SH-SY5Y (cell line): ENCODE results near the gene POGLUT2.

Experiments used
- GATA2 ChIP-seq: IDR thresholded peaks from 2 replicates; pipeline ENCODE4 v1.6.1; 2011; ENCODE audit warnings: mild to moderate bottlenecking, low read depth, low read length
- GATA3 ChIP-seq: IDR thresholded peaks from 2 replicates; pipeline ENCODE4 v1.6.1; 2011; ENCODE audit warnings: low read depth, mild to moderate bottlenecking, low read length, moderate library complexity

DNA sequence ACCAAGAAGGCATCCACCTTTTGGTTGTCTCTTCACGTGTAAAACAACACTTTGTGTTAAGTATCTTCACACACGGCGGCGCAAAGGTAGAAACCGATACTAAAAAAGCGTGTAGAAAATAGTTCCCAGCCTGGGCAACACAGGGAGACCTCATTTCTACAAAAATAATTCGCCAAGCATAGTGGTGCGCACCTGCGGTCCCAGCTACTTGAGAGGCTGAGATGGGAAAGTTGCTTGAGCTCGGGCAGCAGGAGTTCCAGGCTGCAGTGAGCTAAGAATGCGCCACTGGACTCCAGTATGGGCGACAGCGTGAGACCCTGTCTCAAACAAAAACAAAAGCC is 46.5 kb upstream of the POGLUT2 start:
- TF ChIP-seq GATA2 (no peak), GATA3 (no peak)
